ENCODE data around the gene PAX7. TPM values are rescaled to one million over a fixed set of nuclear protein-coding genes. Genes with fewer than 3 reads are reported as not detected.

PAX7 gene
- total and polyA plus RNA-seq, 2 experiments from 2014 or later = not detected

- no peak overlapping the region for H3K4me3 ChIP-seq
- no peak overlapping the region for H3K27ac ChIP-seq
- no peaks in the 10 kb centered on the region for H3K36me3 ChIP-seq
- no peak for TF ChIP-seq CTCF (IDR thresholded peaks at IDR 0.05; ENCODE audit: low read depth, low read length)
- H3K4me1 ChIP-seq (ENCODE audit: low read depth) = no peaks in the 10 kb centered on the region
- H3K27me3 ChIP-seq = peaks cover 13% of the 10 kb centered on the region
- no peak for DNase-seq (ENCODE audit: low read depth in 1 of 2, low spot score in 1 of 2)
- H3K9me3 ChIP-seq (ENCODE audit: low read depth) = no peaks in the 10 kb centered on the region
These were observed 79.4 kb downstream of the PAX7 start for GRCh38 chr1:18710002-18710401.

- no peak for DNase-seq (ENCODE audit: low read depth in 1 of 2, low spot score in 1 of 2)
- no peaks in the 10 kb centered on the region for H3K36me3 ChIP-seq
- no peaks in the 10 kb centered on the region for H3K4me1 ChIP-seq (ENCODE audit: low read depth)
- H3K4me3 ChIP-seq = no peak overlapping the region
- TF ChIP-seq CTCF (IDR thresholded peaks at IDR 0.05; ENCODE audit: low read depth, low read length) = no peak
- H3K27me3 ChIP-seq = peaks cover 13% of the 10 kb centered on the region
- no peak overlapping the region for H3K27ac ChIP-seq
- no peaks in the 10 kb centered on the region for H3K9me3 ChIP-seq (ENCODE audit: low read depth)
These were observed 80.4 kb downstream of the PAX7 start for GRCh38 chr1:18711003-18711402.

GRCh38 chr1:18711536-18712251 is 81.0 kb downstream of the PAX7 start:
- no peak overlapping the region for H3K4me3 ChIP-seq
- no peak overlapping the region for H3K27ac ChIP-seq
- H3K36me3 ChIP-seq = no peaks in the 10 kb centered on the region
- peaks cover 17% of the 10 kb centered on the region for H3K27me3 ChIP-seq
- no peaks in the 10 kb centered on the region for H3K9me3 ChIP-seq (ENCODE audit: low read depth)
- H3K4me1 ChIP-seq (ENCODE audit: low read depth) = no peaks in the 10 kb centered on the region
- TF ChIP-seq CTCF (IDR thresholded peaks at IDR 0.05; ENCODE audit: low read depth, low read length) = no peak
- no peak for DNase-seq (ENCODE audit: low read depth in 1 of 2, low spot score in 1 of 2)

DNA sequence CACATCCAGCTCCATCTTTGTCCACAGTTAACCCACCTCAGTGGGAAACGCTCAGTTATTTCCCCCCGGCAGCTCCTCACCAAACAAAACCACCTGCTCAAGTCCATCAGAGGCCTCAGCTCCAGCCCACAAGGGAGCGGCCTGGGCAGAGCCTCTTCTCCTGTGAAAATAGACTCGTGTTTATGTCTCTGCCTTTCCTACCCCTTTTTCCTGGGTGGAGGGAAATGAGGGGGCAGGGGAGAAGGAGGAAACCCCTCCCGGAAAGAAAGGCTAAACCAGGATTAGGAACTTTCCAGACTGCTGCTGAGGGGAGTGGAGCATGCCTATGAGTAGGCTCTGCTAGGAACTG is 81.6 kb downstream of the PAX7 start:
- TF ChIP-seq CTCF (IDR thresholded peaks at IDR 0.05; ENCODE audit: low read depth, low read length) = no peak
- Histone ChIP-seq H3K27ac (no peak overlapping the region), H3K27me3 (peaks cover 22% of the 10 kb centered on the region), H3K4me3 (no peak overlapping the region), H3K36me3 (no peaks in the 10 kb centered on the region), H3K9me3 (ENCODE audit: low read depth) (no peaks in the 10 kb centered on the region), H3K4me1 (ENCODE audit: low read depth) (no peaks in the 10 kb centered on the region)
- DNase-seq (ENCODE audit: low read depth in 1 of 2, low spot score in 1 of 2) = no peak

GRCh38 chr1:18714404-18715175 is 83.9 kb downstream of the PAX7 start:
- H3K4me1 ChIP-seq (ENCODE audit: low read depth) = no peaks in the 10 kb centered on the region
- TF ChIP-seq CTCF (IDR thresholded peaks at IDR 0.05; ENCODE audit: low read depth, low read length) = no peak
- H3K9me3 ChIP-seq (ENCODE audit: low read depth) = no peaks in the 10 kb centered on the region
- peaks cover 40% of the 10 kb centered on the region for H3K27me3 ChIP-seq
- H3K36me3 ChIP-seq = no peaks in the 10 kb centered on the region
- no peak overlapping the region for H3K4me3 ChIP-seq
- no peak for DNase-seq (ENCODE audit: low read depth in 1 of 2, low spot score in 1 of 2)
- no peak overlapping the region for H3K27ac ChIP-seq

Data from cardiac muscle cell (in vitro differentiated cells and primary cell).